ENCODE measurements around the gene DEFB108B.
"Not testable (repeated sequence)": the region's sequence is repeated elsewhere in the genome, so short reads cannot be mapped to it uniquely, and the experiment has no call there.

DNA sequence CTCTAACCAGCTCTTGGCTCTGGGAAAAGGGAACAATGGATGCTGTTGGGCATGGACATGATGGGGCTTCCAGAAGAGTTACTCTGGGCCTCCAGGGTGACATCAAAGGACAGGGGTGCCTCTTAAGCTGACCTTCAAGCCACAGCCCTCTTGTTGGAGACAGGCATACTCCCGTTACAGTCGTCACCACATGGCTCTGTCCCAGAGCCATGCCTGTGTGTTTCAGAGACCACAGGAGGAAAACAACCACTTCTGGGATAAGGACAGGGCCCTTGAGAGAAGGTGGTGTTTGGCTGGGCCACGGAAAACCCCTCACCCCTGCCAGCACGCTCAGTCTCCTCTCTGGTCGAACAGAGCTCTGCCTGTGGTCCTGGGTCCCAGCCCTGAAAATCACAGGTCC, 37.8 kb upstream of the DEFB108B start:
- TF ChIP-seq, protein P1, sequence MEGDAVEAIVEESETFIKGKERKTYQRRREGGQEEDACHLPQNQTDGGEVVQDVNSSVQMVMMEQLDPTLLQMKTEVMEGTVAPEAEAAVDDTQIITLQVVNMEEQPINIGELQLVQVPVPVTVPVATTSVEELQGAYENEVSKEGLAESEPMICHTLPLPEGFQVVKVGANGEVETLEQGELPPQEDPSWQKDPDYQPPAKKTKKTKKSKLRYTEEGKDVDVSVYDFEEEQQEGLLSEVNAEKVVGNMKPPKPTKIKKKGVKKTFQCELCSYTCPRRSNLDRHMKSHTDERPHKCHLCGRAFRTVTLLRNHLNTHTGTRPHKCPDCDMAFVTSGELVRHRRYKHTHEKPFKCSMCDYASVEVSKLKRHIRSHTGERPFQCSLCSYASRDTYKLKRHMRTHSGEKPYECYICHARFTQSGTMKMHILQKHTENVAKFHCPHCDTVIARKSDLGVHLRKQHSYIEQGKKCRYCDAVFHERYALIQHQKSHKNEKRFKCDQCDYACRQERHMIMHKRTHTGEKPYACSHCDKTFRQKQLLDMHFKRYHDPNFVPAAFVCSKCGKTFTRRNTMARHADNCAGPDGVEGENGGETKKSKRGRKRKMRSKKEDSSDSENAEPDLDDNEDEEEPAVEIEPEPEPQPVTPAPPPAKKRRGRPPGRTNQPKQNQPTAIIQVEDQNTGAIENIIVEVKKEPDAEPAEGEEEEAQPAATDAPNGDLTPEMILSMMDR (IDR thresholded peaks at IDR 0.05): not testable (repeated sequence)
- not testable (repeated sequence) for TF ChIP-seq POLR2A (IDR thresholded peaks at IDR 0.05)
